GM10266 (cell line): ENCODE measurements around the gene SRSF10.
"Not testable (repeated sequence)": the region's sequence is repeated elsewhere in the genome, so short reads cannot be mapped to it uniquely, and the experiment has no call there.

Source experiments
- DNase-seq: peaks from one replicate; pipeline ENCODE4 v3.0.0; 2012; ENCODE audit errors: extremely low spot score
- TF ChIP-seq, protein P1 (sequence below): IDR thresholded peaks from 2 replicates; pipeline ENCODE4 v1.5.1; 2012; ENCODE audit warnings: mild to moderate bottlenecking, low read depth; ENCODE audit not compliant: control insufficient read depth, insufficient read depth; ENCODE audit errors: missing control alignments

SRSF10 gene

DNA sequence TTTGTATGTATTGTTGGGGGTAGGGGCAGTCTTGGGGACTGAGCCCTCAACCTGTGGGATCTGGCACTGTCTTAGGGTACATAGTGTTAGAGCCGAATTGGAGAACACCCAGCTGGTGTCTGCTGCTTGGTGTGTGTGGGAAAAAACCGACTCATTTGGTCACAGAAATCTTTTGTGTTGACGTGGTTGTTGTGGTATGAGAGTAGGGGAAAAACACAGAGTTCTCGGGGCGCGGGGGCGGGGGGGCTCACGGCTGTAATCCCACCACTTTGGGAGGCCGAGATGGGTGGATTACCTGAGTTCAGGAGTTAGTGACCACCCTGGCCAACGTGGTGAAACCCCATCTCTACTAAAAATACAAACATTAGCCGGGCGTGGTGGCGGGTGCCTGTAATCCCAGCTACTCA is 15.3 kb upstream of the SRSF10 start:
- TF ChIP-seq, protein P1, sequence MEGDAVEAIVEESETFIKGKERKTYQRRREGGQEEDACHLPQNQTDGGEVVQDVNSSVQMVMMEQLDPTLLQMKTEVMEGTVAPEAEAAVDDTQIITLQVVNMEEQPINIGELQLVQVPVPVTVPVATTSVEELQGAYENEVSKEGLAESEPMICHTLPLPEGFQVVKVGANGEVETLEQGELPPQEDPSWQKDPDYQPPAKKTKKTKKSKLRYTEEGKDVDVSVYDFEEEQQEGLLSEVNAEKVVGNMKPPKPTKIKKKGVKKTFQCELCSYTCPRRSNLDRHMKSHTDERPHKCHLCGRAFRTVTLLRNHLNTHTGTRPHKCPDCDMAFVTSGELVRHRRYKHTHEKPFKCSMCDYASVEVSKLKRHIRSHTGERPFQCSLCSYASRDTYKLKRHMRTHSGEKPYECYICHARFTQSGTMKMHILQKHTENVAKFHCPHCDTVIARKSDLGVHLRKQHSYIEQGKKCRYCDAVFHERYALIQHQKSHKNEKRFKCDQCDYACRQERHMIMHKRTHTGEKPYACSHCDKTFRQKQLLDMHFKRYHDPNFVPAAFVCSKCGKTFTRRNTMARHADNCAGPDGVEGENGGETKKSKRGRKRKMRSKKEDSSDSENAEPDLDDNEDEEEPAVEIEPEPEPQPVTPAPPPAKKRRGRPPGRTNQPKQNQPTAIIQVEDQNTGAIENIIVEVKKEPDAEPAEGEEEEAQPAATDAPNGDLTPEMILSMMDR, result no peak
- DNase-seq, result peak; percentile 67

DNA sequence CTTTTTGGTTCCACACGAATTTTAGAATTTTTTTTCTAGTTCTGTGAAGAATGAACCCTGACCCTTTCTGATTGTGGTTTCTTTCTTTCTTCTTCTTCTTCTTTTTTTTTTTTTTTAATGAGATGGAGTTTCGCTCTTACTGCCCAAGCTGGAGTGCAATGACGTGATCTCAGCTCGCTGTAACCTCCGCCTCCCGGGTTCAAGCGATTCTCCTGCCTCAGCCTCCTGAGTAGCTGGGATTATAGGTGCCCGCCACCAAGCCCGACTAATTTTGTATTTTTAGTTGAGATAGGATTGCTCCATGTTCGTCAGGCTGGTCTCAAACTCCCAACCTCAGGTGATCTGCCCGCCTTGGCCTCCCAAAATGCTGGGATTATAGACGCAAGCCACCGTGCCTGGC is 11.9 kb upstream of the SRSF10 start:
- not testable (repeated sequence) for DNase-seq

DNA sequence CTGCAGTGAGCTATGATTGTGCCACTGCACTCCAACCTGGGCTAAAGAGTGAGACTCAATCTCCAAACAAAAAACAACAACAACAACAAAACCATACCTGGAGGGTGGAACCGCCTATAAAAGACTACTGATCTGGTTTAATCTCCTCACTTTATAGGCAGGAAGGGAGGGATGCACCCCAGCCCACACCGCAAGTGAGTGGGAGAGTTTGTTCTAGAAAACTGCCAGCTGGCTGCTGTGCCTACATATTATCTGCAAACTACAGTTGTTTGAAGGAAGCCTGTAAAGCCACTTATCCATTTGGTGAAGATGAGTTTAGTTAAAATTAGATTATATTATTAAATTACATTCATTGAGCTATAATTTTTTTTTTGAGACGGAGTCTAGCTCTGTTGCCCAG is 9.1 kb upstream of the SRSF10 start:
- DNase-seq, result no peak
- TF ChIP-seq, protein P1, result no peak

DNA sequence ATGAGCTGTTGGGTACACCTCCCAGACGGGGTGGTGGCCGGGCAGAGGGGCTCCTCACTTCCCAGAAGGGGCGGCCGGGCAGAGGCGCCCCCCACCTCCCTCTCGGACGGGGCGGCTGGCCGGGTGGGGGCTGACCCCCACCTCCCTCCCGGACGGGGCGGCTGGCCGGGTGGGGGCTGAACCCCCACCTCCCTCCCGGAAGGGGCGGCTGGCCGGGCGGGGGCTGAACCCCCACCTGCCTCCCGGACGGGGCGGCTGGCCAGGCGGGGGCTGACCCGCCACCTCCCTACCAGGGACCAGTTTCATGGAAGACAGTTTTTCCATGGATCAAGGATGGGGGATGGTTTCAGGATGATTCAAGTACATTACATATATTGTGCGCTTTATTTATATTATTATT is 6.9 kb upstream of the SRSF10 start:
- not testable (repeated sequence) for DNase-seq

DNA sequence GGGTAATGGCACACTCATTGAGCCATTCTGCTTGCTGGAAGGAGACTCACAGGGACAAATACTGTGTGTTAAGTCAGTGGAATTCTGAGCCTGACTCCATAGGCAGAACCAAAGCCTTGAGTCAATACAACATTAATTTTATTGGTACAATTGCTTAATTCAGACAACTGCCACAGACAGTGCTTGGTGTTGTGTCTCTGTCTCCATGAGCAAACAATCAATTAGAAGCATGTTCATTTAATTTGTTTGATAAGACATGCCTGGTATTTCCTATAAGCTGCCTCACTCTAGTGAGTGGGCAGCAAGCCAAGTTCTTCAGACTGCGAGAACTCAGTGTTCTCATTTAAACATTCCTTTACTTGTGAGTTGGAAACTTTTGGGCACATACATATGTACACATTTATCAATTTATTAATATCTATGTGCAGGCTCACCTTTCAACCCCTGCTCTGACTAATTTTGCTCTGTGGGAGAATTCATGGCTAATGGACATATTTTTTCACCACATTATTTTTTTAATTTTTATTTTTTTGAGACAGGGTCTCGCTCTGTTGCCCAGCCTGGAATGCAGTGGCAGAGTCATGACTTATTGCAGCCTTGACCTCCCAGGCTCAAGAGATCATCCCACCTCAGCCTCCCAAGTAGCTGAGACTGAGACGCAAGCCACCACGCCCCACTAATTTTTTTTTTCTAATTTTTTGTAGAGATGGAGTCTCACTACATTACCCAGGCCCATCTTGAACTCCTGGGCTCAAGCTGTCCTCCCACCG is 4.5 kb upstream of the SRSF10 start:
- no peak for DNase-seq
- TF ChIP-seq, protein P1, result no peak

DNA sequence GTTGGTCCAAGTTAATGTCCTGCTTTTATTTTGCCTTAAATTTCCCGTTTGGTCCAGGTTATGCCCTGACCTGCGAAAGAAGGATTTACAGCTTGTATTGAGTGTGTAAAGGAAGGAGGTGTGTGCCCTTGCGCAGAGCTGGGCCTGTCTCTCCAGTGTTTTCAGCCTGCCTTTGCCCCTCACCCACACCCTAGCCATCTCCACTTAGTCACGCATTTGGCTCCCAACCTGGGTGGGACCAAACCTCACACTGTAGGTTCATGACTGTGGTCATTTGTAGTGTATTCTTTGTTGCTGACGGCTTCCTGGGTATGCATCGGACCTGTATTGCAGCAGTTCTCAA is 572 bp upstream of the SRSF10 start:
- peak; percentile 76 for DNase-seq
- TF ChIP-seq, protein P1, result no peak

DNA sequence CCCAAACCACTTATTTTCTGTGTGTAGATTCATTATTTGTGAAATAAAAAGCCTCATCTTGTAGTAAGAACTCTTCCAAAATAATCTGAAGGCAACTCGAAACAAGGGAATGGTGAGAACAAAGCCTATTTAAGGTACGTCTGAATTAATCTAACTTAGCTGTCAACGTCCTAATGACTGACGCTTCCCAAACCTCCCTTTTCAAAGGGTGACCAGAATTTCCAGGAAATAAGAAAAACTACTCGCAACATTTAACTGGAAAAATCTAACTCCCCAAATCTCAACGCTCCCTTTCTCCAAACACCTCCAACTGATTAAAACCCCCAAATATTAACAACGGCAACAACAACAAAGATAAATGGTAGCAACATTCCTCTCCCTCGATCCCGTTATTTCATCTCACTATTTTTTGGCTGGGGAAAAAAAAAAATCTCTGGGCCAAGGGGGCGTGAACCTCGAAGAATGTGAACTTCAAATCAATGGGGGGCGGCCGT is 693 bp downstream of the SRSF10 start:
- TF ChIP-seq, protein P1, result no peak
- DNase-seq, result no peak

DNA sequence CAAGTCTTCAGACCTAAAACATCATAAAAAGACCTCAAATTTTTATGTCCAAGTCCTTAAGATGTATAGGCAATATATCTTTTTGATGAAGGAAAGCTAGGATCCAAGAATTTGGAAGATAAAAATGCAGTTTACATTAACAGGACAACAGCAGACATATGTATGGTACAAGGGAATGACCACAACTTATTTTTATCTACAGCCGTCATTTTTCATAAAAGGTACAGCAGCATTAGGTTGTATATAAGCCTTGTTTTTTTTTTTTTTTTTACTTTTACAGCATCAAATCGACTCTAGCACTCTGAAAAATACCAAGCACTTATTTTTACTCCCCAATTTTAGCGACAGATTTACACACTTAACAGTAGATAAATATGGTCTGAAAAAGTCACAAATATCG is 1.3 kb downstream of the SRSF10 start:
- TF ChIP-seq, protein P1, result no peak
- no peak for DNase-seq

DNA sequence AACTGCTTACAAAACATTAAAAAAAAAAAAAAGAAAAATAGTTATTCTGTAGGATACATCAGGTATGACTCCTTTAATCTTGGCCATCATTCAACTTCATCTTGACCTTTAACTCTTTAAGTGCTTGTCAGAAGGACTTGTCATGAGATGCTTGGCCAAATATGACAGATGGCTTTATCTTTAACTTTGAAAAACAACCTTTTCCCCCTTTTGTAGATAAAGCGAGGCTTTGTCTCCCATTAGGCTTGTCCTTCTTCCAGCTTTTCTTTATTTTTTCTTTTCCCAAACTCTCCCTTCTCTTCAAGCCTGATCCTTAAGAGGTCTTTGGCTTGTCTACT is 2.3 kb downstream of the SRSF10 start:
- DNase-seq, result no peak
- TF ChIP-seq, protein P1, result no peak
